Type B pancreatic cell (in vitro differentiated cells): Measurements from ENCODE around the gene SLC25A41. TPM values are rescaled to one million over a fixed set of nuclear protein-coding genes. Genes with fewer than 3 reads are reported as not detected.

Source experiments
- DNase-seq: peaks from one replicate; pipeline ENCODE4 v3.0.0; 2021; ENCODE audit warnings: mixed read lengths; ENCODE audit not compliant: unreplicated experiment; ENCODE audit errors: extremely low spot score
- H3K27ac Mint-ChIP-seq: 2 replicates; pipeline ENCODE4 v1.8.0; 2021; ENCODE audit warnings: mild to moderate bottlenecking, mixed read lengths
- H3K27me3 Mint-ChIP-seq: 2 replicates; pipeline ENCODE4 v1.8.0; 2021; ENCODE audit warnings: mixed read lengths
- H3K36me3 Mint-ChIP-seq: 2 replicates; pipeline ENCODE4 v1.8.0; 2021; ENCODE audit warnings: mixed read lengths
- H3K4me1 Mint-ChIP-seq: one replicate; pipeline ENCODE4 v1.8.0; 2021; ENCODE audit warnings: mixed read lengths; ENCODE audit not compliant: unreplicated experiment
- H3K4me3 Mint-ChIP-seq: 2 replicates; pipeline ENCODE4 v1.8.0; 2021; ENCODE audit warnings: mild to moderate bottlenecking, mixed read lengths
- H3K9me3 Mint-ChIP-seq: 2 replicates; pipeline ENCODE4 v1.8.0; 2021; ENCODE audit warnings: mixed read lengths
- CTCF ChIP-seq: fragments of 200-600 bp; sonication (generic); conservative IDR thresholded peaks from 2 replicates; pipeline ENCODE4 v1.5.0; 2021; ENCODE audit warnings: antibody characterized with exemption, mild to moderate bottlenecking
- total RNA-seq: library from RNA; stranded (reverse); gene quantifications from 2 replicates; pipeline ENCODE4 v1.2.1, GENCODE V29; 2021; ENCODE audit warnings: low replicate concordance

SLC25A41 gene
- total RNA-seq, 1 donor from 2014 or later: 1.0 TPM

DNA sequence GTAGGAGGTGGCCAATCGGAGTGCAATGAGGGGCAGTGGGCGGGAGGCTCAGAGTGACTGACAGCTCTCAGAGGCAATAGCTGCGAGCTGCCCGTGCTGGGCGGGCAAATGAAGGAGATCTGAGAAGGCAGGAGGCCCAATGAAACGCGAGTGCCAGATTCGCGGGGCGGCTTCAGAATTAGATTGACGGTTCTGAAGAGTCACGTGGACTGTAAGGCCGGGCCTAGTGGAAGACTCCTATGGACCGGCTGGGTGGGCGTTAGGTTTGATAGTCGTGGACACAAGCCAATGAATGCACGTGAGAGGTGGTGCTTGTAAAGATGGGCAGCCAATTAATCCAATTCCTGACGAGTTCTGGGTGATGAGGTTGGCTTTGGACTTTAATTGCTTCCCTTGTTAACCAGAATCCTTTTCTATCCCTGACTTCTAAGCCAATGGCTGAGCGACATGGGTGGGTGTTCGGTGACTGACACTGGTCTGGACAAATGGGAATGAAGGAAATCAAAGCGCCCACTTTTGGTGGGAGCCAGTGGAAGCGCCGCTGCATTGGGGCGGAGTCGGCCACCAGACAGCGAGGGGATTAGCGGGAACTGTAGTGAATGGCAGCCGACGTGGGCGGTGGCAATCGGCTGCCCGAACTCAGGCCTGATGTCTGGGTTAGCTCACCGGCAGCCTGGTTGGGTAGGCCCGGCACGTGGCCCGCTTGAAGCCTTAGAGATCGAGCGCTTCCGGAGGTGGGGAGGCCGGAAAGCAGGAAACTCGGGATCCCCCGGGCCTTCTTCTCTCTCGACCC lies 8.4 kb downstream of the SLC25A41 start:
- Mint-ChIP-seq H3K4me3 (peak overlapping the region; percentile 84), H3K27me3 (peaks cover 9% of the 10 kb centered on the region)
- no peak for TF ChIP-seq CTCF

DNA sequence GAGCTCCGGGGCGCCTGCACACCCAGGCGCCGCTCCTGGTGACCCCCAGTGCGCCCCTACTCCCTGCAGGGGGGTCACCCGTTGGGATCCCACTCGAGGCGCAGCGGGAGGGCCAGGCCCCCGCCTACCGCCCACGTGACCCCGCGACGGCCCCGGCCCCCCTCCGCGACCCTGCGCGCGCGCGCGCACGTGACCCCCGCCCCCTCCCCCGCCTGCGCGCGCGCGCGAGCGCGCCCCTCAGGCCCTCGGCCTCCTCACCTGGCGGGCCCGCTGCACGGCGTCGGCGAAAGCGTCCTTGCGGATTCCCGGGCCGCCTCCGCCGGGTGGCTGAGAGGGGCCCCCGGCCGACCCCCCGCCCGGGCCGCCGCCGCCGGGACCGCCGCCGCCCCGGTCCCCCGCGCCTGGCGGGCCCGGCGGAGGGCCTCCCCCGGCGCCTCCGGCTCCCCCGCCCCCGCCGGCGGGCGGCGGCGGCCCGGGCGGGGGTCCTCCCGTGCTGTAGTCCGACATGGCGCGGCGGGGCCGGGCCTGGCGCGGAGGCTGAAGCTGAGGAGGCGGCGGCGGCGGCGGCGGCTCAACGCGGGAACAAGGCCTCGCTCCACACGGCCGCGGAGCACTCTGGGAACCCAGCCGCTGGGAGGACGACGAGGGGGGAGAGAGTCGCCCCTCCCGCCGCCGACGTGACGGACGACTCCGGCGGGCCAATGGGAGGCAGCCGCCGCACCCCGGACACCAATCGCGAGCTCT lies 9.2 kb downstream of the SLC25A41 start, which contains the start of gene KHSRP:
Gene KHSRP (minus strand): TSS at position 617 of the 744 bp plus-strand sequence. CDS start 110 bp downstream, at position 507.
- Mint-ChIP-seq H3K9me3 (no peaks in the 10 kb centered on the region), H3K4me3 (peak within 1 kb of the TSS; percentile 94), H3K27me3 (peaks cover 3% of the 10 kb centered on the region), H3K36me3 (peaks cover 4% of the 10 kb centered on the region), H3K27ac (peak within 1 kb of the TSS; percentile 83), H3K4me1 (peaks cover 25% of the 10 kb centered on the region)
- TF ChIP-seq CTCF: no peak
- DNase-seq: no peak

More for the DNA sequence above, 8.4 kb downstream of the SLC25A41 start:
- Mint-ChIP-seq H3K9me3 (no peaks in the 10 kb centered on the region), H3K4me1 (peaks cover 25% of the 10 kb centered on the region), H3K36me3 (peaks cover 4% of the 10 kb centered on the region), H3K27ac (peak overlapping the region; percentile 83)
- DNase-seq: peak; percentile 98

- TF ChIP-seq CTCF: no peak
- Mint-ChIP-seq H3K27me3 (peaks cover 3% of the 10 kb centered on the region), H3K9me3 (no peaks in the 10 kb centered on the region), H3K27ac (peak overlapping the region; percentile 79), H3K4me3 (peak overlapping the region; percentile 94), H3K4me1 (peaks cover 25% of the 10 kb centered on the region), H3K36me3 (peaks cover 4% of the 10 kb centered on the region)
- DNase-seq: no peak
Observed at GRCh38 chr19:6423499-6424194, 9.9 kb downstream of the SLC25A41 start.

GRCh38 chr19:6421075-6422014 lies 12.2 kb downstream of the SLC25A41 start:
- Mint-ChIP-seq H3K27ac (peak overlapping the region; percentile 58), H3K27me3 (peaks cover 3% of the 10 kb centered on the region), H3K4me1 (peaks cover 25% of the 10 kb centered on the region), H3K36me3 (peaks cover 4% of the 10 kb centered on the region), H3K9me3 (no peaks in the 10 kb centered on the region), H3K4me3 (no peak overlapping the region)
- TF ChIP-seq CTCF: no peak
- no peak for DNase-seq

GRCh38 chr19:6418562-6418932 lies 15.0 kb downstream of the SLC25A41 start:
- no peak overlapping the region for H3K4me3 Mint-ChIP-seq
- no peak for TF ChIP-seq CTCF
- H3K27me3 Mint-ChIP-seq: no peaks in the 10 kb centered on the region
- peaks cover 21% of the 10 kb centered on the region for H3K4me1 Mint-ChIP-seq
- peaks cover 5% of the 10 kb centered on the region for H3K36me3 Mint-ChIP-seq
- H3K9me3 Mint-ChIP-seq: no peaks in the 10 kb centered on the region
- no peak overlapping the region for H3K27ac Mint-ChIP-seq
- no peak for DNase-seq
